ENCODE data around the gene TXNL4A.

GRCh38 chr18:80035997-80036396, 47.6 kb upstream of the TXNL4A start:
- TF ChIP-seq CTCF (IDR thresholded peaks at IDR 0.05), result no peak
- TF ChIP-seq EZH2 (IDR thresholded peaks at IDR 0.05; ENCODE audit: borderline replicate concordance, insufficient read depth, low read depth, low read length, poor library complexity, severe bottlenecking), result no peak

All from B cell (primary cell).